ENCODE data around the gene NEK10.

NEK10 gene

DNA sequence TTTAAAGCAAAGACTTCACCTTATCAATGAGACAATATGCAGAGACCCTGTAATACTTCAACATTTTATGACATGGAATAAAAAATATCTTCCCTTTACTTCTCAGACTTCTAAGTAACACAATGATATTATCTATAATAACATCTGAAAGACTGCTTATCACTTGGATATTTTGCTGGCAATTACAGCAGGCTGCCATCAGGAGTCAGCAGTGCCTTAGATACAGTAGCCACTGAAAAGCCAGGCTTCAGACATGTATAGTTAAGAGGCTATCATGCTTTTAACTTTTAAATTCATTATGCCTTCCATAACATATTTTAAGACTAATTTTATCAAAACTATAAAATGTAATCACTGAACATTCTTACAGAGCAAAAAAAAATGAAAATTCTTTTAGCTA is 227.5 kb downstream of the NEK10 start:
- Histone ChIP-seq H3F3A (ENCODE audit: insufficient read depth, low read length) (no peaks in the 10 kb centered on the region), H3K9ac (ENCODE audit: low read length) (no peak overlapping the region), H3K9me3 (ENCODE audit: low read length) (no peaks in the 10 kb centered on the region), H3K27me3 (ENCODE audit: insufficient read depth, low read length) (no peaks in the 10 kb centered on the region), H2AFZ (ENCODE audit: low read length) (no peak overlapping the region), H3K79me2 (ENCODE audit: insufficient read depth, low read length) (no peaks in the 10 kb centered on the region), H3K36me3 (ENCODE audit: insufficient read depth, low read length) (no peaks in the 10 kb centered on the region), H4K20me1 (ENCODE audit: insufficient read depth, low read length) (no peaks in the 10 kb centered on the region), H3K4me2 (ENCODE audit: low read length) (no peak overlapping the region), H3K27ac (ENCODE audit: low read depth, low read length, poor library complexity, severe bottlenecking) (no peak overlapping the region), H3K9me2 (ENCODE audit: low read depth, low read length) (no peaks in the 10 kb centered on the region), H3K4me3 (ENCODE audit: low read depth, low read length, poor library complexity, severe bottlenecking) (no peak overlapping the region), H3K4me1 (ENCODE audit: insufficient read depth, low read length, severe bottlenecking) (no peaks in the 10 kb centered on the region)
- TF ChIP-seq, protein P1, sequence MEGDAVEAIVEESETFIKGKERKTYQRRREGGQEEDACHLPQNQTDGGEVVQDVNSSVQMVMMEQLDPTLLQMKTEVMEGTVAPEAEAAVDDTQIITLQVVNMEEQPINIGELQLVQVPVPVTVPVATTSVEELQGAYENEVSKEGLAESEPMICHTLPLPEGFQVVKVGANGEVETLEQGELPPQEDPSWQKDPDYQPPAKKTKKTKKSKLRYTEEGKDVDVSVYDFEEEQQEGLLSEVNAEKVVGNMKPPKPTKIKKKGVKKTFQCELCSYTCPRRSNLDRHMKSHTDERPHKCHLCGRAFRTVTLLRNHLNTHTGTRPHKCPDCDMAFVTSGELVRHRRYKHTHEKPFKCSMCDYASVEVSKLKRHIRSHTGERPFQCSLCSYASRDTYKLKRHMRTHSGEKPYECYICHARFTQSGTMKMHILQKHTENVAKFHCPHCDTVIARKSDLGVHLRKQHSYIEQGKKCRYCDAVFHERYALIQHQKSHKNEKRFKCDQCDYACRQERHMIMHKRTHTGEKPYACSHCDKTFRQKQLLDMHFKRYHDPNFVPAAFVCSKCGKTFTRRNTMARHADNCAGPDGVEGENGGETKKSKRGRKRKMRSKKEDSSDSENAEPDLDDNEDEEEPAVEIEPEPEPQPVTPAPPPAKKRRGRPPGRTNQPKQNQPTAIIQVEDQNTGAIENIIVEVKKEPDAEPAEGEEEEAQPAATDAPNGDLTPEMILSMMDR (IDR thresholded peaks at IDR 0.05; ENCODE audit: low read length) = peak; percentile 22
- TF ChIP-seq EZH2 (IDR thresholded peaks at IDR 0.05; ENCODE audit: borderline replicate concordance, low read length) = no peak

GRCh38 chr3:27138562-27138961 is 230.6 kb downstream of the NEK10 start:
- TF ChIP-seq, protein P1 (IDR thresholded peaks at IDR 0.05; ENCODE audit: low read length) = no peak
- no peak for TF ChIP-seq EZH2 (IDR thresholded peaks at IDR 0.05; ENCODE audit: borderline replicate concordance, low read length)
- H3K36me3 ChIP-seq (ENCODE audit: insufficient read depth, low read length) = no peaks in the 10 kb centered on the region
- H3F3A ChIP-seq (ENCODE audit: insufficient read depth, low read length) = no peaks in the 10 kb centered on the region
- no peaks in the 10 kb centered on the region for H4K20me1 ChIP-seq (ENCODE audit: insufficient read depth, low read length)
- no peak overlapping the region for H3K4me2 ChIP-seq (ENCODE audit: low read length)
- no peaks in the 10 kb centered on the region for H3K9me3 ChIP-seq (ENCODE audit: low read length)
- H3K79me2 ChIP-seq (ENCODE audit: insufficient read depth, low read length) = no peaks in the 10 kb centered on the region
- no peaks in the 10 kb centered on the region for H3K27me3 ChIP-seq (ENCODE audit: insufficient read depth, low read length)
- H3K9me2 ChIP-seq (ENCODE audit: low read depth, low read length) = no peaks in the 10 kb centered on the region
- H3K27ac ChIP-seq (ENCODE audit: low read depth, low read length, poor library complexity, severe bottlenecking) = no peak overlapping the region
- no peaks in the 10 kb centered on the region for H3K4me1 ChIP-seq (ENCODE audit: insufficient read depth, low read length, severe bottlenecking)
- no peak overlapping the region for H2AFZ ChIP-seq (ENCODE audit: low read length)
- no peak overlapping the region for H3K4me3 ChIP-seq (ENCODE audit: low read depth, low read length, poor library complexity, severe bottlenecking)
- H3K9ac ChIP-seq (ENCODE audit: low read length) = no peak overlapping the region

DNA sequence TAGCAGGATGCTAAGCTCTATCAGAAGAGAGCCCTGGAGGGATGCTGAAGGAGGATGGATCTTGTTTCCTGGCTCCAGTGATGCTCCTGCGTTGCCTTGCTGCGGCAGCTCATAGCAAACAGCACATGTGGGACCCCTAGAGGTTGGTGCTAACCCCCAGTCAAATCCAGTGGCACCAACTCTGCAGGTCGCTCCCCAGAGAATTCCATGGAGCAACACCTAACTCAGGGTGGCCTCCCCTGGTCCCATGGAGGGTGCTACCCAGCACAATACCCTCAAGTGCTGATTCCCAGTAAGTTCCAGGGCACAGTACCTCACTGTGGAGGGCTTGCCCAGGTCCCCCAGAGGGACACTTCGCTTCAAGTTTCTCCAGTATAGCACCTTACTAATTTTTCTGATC is 231.2 kb downstream of the NEK10 start:
- TF ChIP-seq, protein P1 (IDR thresholded peaks at IDR 0.05; ENCODE audit: low read length) = no peak
- TF ChIP-seq EZH2 (IDR thresholded peaks at IDR 0.05; ENCODE audit: borderline replicate concordance, low read length) = no peak
- H4K20me1 ChIP-seq (ENCODE audit: insufficient read depth, low read length) = no peaks in the 10 kb centered on the region
- no peak overlapping the region for H3K4me2 ChIP-seq (ENCODE audit: low read length)
- no peak overlapping the region for H2AFZ ChIP-seq (ENCODE audit: low read length)
- no peaks in the 10 kb centered on the region for H3K9me3 ChIP-seq (ENCODE audit: low read length)
- H3K9ac ChIP-seq (ENCODE audit: low read length) = no peak overlapping the region
- H3K27ac ChIP-seq (ENCODE audit: low read depth, low read length, poor library complexity, severe bottlenecking) = no peak overlapping the region
- no peaks in the 10 kb centered on the region for H3K27me3 ChIP-seq (ENCODE audit: insufficient read depth, low read length)
- no peak overlapping the region for H3K4me3 ChIP-seq (ENCODE audit: low read depth, low read length, poor library complexity, severe bottlenecking)
- no peaks in the 10 kb centered on the region for H3K36me3 ChIP-seq (ENCODE audit: insufficient read depth, low read length)
- no peaks in the 10 kb centered on the region for H3K79me2 ChIP-seq (ENCODE audit: insufficient read depth, low read length)
- no peaks in the 10 kb centered on the region for H3K4me1 ChIP-seq (ENCODE audit: insufficient read depth, low read length, severe bottlenecking)
- H3K9me2 ChIP-seq (ENCODE audit: low read depth, low read length) = no peaks in the 10 kb centered on the region
- no peaks in the 10 kb centered on the region for H3F3A ChIP-seq (ENCODE audit: insufficient read depth, low read length)
